ENCODE measurements around the gene TOB1.
"Not testable (repeated sequence)": the region's sequence is repeated elsewhere in the genome, so short reads cannot be mapped to it uniquely, and the experiment has no call there.

Gene TOB1

GRCh38 chr17:50898369-50899004 lies 32.3 kb upstream of the TOB1 start:
- no peak for DNase-seq

- DNase-seq = not testable (repeated sequence)
Measured at GRCh38 chr17:50894513-50894912, 28.4 kb upstream of the TOB1 start.

- no peak for DNase-seq
Measured at GRCh38 chr17:50893183-50893993, 27.2 kb upstream of the TOB1 start.

GRCh38 chr17:50892101-50892776 lies 26.1 kb upstream of the TOB1 start:
- no peak for DNase-seq

GRCh38 chr17:50891577-50891989 lies 25.4 kb upstream of the TOB1 start:
- DNase-seq = no peak

GRCh38 chr17:50890675-50891516 lies 24.7 kb upstream of the TOB1 start:
- no peak for DNase-seq

GRCh38 chr17:50889528-50890118 lies 23.5 kb upstream of the TOB1 start:
- DNase-seq = no peak

GRCh38 chr17:50887705-50888245 lies 21.6 kb upstream of the TOB1 start:
- DNase-seq = no peak

GRCh38 chr17:50884439-50885311 lies 18.5 kb upstream of the TOB1 start:
- DNase-seq = no peak

GRCh38 chr17:50883850-50884438 lies 17.8 kb upstream of the TOB1 start:
- DNase-seq = no peak

GRCh38 chr17:50882851-50883250 lies 16.7 kb upstream of the TOB1 start:
- no peak for DNase-seq

- no peak for DNase-seq
Measured at GRCh38 chr17:50881182-50881581, 15.0 kb upstream of the TOB1 start.

- no peak for DNase-seq
Measured at GRCh38 chr17:50879086-50879485, 12.9 kb upstream of the TOB1 start.

- no peak for DNase-seq
Measured at GRCh38 chr17:50877838-50878237, 11.7 kb upstream of the TOB1 start.

GRCh38 chr17:50877042-50877441 lies 10.9 kb upstream of the TOB1 start:
- DNase-seq = not testable (repeated sequence)

GRCh38 chr17:50875074-50875473 lies 8.9 kb upstream of the TOB1 start:
- no peak for DNase-seq

- no peak for DNase-seq
Measured at GRCh38 chr17:50872710-50873424, 6.7 kb upstream of the TOB1 start.

- no peak for DNase-seq
Measured at GRCh38 chr17:50871898-50872297, 5.7 kb upstream of the TOB1 start.

- no peak for DNase-seq
Measured at GRCh38 chr17:50871364-50871763, 5.2 kb upstream of the TOB1 start.

GRCh38 chr17:50868602-50869001 lies 2.4 kb upstream of the TOB1 start:
- DNase-seq = no peak

Data from NCI-H1048 (cell line).